ENCODE results near the gene ESYT1.
A peak's percentile ranks its signal among the peaks of the same experiment; 100 is the strongest.
"Not testable (repeated sequence)": the region's sequence is repeated elsewhere in the genome, so short reads cannot be mapped to it uniquely, and the experiment has no call there.

ESYT1 gene

GRCh38 chr12:56155256-56155845 lies 27.3 kb downstream of the ESYT1 start:
- no peak for DNase-seq (ENCODE audit: low read depth, low spot score)

GRCh38 chr12:56156464-56157200 lies 28.6 kb downstream of the ESYT1 start:
- not testable (repeated sequence) for DNase-seq (ENCODE audit: low read depth, low spot score)

DNA sequence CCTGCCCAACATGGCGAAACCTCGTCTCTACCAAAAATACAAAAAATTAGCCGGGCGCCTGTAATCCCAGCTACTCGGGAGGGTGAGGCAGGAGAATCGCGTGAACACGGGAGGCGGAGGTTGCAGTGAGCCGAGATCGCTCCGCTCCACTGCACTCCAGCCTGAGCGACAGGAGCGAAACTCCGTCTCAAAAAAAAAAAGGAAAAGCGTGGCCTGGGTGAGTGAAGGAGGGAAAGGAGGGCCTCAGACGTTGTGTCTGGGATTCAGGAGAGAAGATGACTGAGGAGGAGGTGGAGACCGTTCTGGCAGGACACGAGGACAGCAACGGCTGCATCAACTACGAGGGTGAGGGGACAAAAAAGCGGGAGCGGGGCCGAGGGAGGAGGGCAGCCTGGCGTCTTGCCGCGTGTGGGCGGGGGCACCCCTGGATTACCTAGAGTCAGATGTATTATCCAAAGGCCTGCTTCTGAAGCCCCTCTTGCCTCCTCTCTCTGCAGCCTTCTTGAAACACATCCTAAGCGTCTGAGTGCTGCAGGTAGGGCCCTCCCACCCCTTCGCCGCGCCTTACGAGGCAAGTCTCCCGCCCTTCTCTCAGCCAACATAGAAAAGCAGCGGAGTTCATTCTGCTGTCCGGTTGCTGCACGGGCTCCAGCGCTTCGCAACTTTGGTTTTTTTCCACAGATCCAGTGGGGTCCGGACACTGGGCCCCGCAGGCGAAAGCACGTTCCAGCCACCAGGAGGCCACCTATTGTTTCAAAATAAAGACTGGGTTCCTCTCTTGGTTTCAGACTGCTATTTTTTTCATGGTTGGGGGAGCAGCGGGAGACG lies 29.3 kb downstream of the ESYT1 start:
- peak; percentile 93 for DNase-seq (ENCODE audit: low read depth, low spot score)

DNA sequence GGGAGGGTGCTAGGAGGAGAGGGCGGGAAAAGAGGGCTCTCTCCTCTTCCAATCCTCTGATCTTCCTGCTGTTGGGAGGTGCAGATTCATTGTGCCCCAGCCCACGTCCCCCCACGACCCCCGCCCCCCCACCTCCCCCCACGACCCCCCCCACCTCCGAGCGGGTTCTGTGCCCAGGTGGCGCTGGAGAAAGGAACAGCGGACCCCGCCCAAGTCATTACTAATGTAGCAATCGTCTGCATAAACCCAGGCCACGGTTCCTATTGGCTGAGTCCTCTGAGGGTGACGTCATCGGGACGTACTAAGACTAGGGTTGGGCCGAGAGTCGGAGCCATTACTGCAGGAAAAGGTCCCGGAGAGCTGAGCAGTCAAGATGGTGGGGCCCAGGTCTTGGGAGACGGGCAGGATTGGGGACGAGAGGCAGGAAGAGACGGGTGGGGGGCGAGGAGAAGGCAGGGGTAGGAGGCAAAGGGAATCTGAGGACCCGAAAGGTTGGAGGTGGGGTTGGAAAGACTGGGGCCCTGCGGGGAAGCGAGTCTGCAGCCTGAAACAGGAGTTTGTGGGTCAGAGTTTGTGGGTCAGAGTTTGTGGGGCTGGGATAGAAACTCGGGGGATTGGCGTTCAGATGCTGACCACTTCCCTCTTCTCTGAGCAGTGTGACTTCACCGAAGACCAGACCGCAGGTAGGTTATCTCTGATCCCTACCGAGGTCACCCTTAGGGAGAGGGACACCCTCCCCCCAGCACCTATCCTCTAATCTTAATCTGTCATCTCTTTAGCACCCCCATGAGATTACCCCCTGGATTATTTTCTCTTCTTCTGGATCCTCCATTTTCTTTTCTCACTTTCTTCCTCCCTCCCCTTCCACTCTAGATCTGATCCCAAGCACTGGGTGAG lies 30.2 kb downstream of the ESYT1 start, which contains the start of gene MYL6:
Gene MYL6, plus strand, starts transcription at position 331 of the 897 bp plus-strand sequence. Its CDS starts 43 bp downstream, at position 374.
- DNase-seq (ENCODE audit: low read depth, low spot score): peak; percentile 95

GRCh38 chr12:56158926-56159461 lies 30.9 kb downstream of the ESYT1 start:
- peak; percentile 91 for DNase-seq (ENCODE audit: low read depth, low spot score)

DNA sequence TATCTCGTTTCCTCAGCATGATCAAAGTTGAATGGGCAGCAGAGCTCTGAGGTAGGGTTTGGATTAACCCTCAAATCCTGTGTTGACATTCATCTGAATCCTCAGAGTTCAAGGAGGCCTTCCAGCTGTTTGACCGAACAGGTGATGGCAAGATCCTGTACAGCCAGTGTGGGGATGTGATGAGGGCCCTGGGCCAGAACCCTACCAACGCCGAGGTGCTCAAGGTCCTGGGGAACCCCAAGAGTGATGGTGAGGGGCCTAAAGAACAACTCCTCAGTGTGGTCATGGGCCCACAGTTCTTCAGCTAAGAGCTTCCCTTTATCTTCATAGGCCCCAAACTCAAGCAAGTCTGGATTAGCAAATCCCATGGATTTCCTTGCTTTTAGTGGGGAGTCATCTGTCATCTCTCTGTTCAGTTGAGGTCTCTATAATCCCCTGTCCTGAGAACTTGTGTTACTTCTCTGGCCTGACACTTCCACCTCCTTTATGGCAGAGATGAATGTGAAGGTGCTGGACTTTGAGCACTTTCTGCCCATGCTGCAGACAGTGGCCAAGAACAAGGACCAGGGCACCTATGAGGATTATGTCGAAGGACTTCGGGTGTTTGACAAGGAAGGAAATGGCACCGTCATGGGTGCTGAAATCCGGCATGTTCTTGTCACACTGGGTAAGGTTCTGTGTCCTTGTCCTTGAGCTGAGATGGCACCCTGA lies 31.6 kb downstream of the ESYT1 start:
- no peak for DNase-seq (ENCODE audit: low read depth, low spot score)

- DNase-seq (ENCODE audit: low read depth, low spot score): peak; percentile 16
Measured at GRCh38 chr12:56160193-56160763, 32.2 kb downstream of the ESYT1 start.

- DNase-seq (ENCODE audit: low read depth, low spot score): peak; percentile 14
Measured at GRCh38 chr12:56160894-56161689, 33.0 kb downstream of the ESYT1 start.

DNA sequence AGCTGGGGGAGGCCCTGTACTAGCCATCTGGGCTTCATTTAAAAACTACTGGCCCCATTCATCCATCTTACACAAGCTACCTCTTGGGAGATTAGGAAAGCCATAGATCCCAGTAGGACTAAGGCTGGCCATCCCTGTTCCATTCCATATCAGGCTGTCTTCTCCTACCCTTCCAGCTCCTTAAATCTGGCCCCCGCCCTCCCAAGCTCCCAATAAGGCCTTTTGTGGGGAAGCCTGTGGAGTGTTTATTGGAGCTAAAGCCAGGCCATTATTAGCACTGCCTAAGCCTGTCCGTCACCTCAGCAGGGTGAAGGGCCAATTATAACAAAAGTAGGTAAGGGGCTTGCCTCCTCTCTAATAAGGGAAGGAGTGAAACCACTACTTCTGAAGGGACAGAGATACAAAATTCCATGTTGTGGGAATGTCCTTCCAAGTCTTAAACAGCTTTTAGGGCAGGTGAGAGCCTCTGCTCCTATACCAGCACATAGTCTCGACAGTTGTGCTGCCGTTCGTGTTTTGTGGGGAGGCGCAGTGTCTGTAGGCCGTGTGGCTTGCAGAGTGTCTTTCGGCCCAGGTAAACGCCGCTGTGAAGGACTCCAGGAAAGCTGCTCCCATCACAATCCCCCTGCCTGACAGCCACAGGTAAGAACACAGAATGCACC lies 33.8 kb downstream of the ESYT1 start:
- DNase-seq (ENCODE audit: low read depth, low spot score): peak; percentile 31

- DNase-seq (ENCODE audit: low read depth, low spot score): peak; percentile 39
Measured at GRCh38 chr12:56162468-56163290, 34.6 kb downstream of the ESYT1 start.

DNA sequence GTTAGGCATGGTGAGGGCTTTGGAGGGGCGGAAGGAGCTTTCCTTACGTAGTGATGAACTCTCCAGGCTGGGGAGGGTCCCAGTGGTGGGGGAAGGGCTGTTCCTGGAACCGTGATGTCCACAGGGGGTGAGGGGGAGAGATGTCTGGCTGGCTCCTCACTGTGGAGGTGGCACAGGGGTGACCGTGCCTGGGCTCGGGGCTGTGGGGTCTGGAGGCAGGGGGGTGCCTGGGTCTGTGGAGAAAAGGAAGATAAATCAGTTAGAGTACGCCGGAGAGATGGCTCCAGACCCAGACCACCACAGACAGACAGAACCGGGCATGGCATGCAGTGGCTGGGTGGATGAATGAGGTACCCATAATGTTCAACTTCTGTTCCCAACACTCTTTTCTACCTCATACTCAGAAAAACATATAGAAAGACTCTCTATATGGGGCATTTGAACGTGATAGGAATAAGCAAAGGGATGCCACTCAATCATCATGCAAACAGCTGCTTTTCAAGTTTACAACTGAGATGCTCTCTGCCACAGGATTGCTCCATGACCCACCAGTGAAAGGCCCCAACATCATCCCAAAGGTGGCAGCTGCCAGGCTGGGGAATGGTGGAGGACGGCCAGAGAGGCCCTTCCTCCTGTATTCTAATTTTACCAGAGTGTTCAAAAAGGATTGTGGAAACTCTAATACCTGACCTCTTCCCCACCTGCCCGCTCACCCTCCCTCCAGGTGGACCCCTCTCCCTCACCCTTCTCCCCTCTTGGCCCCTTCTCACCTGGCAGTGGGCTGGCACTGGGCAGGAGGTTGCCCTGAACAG lies 35.7 kb downstream of the ESYT1 start:
- DNase-seq (ENCODE audit: low read depth, low spot score): peak; percentile 30

DNA sequence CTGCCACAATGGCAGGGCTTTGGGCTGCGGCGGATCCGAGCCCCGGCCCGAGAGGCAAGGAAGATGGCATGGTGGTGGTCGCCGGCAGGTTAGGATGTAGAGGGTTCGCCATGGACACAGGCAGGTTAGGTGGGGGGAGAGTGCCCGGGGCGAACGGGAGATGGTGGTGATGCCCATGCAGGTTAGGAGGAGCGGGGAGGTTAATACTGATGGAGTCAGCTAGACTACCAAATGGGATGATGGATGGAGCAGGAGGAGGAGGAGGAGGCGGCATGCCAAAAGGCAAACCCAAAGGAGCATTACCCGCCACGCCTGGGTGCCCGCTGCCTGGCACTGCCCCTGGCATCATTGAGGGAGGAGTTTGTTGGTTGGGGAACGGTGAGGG lies 36.3 kb downstream of the ESYT1 start:
- DNase-seq (ENCODE audit: low read depth, low spot score): no peak

DNA sequence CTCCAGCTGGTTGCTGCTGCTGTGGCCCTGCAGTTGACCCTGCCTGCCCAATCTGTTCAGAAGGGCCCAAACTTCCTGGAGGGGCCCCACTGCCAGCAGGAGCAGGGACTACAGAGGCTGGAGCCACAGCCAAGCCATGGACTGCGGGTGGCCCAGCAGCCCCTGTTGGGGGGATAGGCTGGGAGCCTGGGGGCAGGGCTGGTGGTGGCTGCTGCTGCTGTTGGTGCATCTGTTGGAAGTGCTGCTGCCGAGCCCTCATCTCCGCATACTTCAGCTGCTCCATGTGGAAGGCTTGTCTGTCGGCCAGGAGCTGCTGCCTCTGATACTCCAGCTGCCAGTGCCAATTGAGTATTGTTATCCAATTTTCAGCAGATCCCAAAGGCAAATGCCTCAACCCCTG lies 37.3 kb downstream of the ESYT1 start:
- peak; percentile 18 for DNase-seq (ENCODE audit: low read depth, low spot score)

GRCh38 chr12:56169229-56169759 lies 41.2 kb downstream of the ESYT1 start:
- no peak for DNase-seq (ENCODE audit: low read depth, low spot score)

DNA sequence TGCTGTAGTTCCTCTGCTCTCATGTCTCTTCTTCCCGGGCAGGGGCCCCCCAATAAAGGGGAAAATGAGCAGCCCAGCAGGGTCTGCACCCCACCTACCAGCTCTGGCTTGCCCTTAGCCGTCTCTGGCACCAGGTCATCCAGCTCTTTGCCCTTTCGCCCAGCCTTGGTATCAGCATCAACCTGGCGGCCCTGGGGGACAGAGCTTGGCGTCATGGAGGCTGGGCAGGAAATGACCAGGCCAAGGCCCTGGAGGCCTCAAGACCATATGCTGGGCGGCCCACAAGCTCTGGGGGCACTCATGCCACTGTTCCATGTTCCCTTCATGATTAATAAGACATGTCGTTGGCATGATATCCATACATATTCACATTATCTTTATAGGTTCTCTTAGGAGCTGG lies 44.8 kb downstream of the ESYT1 start:
- no peak for DNase-seq (ENCODE audit: low read depth, low spot score)

GRCh38 chr12:56178347-56178746 lies 50.3 kb downstream of the ESYT1 start:
- no peak for DNase-seq (ENCODE audit: low read depth, low spot score)

DNA sequence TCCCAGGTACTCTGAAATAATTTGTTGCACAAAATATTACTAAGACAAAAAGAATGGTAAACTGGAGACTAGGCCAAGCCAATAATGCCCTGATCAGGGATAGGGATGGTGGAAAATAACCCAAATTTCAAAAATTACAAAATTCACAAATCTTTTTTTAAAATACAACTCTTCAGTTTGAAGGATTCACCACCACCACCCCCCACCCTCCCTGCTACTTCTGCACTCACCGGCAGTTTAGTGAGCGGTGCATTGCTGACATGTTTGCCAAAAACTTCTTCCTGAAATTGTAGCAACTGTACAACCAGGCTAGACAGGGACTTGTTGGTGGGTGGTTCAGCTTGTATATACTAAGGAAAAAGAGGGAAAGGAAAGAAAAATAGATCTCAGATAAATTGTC lies 58.9 kb downstream of the ESYT1 start:
- no peak for DNase-seq (ENCODE audit: low read depth, low spot score)

Data from ELF-1 (cell line).